Osteoblast (primary cell): ENCODE data around the gene RPL10A. TPM values are rescaled to one million over a fixed set of nuclear protein-coding genes. Genes with fewer than 3 reads are reported as not detected.

ENCODE experiments used
- DNase-seq: peaks from one replicate; pipeline ENCODE4 v3.0.0; 2011; ENCODE audit warnings: low spot score, mixed read lengths; ENCODE audit not compliant: insufficient read length; ENCODE audit errors: missing footprints
- H2AFZ ChIP-seq: 2 replicates; pipeline ENCODE4 v1.6.0; 2011; ENCODE audit warnings: mild to moderate bottlenecking, low read length
- H3K27ac ChIP-seq: 2 replicates; pipeline ENCODE4 v1.5.1; 2011; ENCODE audit warnings: mild to moderate bottlenecking, low read depth, low read length, moderate library complexity
- H3K27me3 ChIP-seq: 2 replicates; pipeline ENCODE4 v1.6.0; 2012; ENCODE audit warnings: mild to moderate bottlenecking, control low read depth, inconsistent platforms, low read length, moderate library complexity; ENCODE audit not compliant: insufficient read depth
- H3K36me3 ChIP-seq: 2 replicates; pipeline ENCODE4 v1.5.1; 2011; ENCODE audit warnings: mild to moderate bottlenecking, low read length, control low read depth, moderate library complexity; ENCODE audit not compliant: insufficient read depth
- H3K4me1 ChIP-seq: 2 replicates; pipeline ENCODE4 v1.5.1; 2011; ENCODE audit warnings: mild to moderate bottlenecking, low read length, control low read depth, moderate library complexity; ENCODE audit not compliant: insufficient read depth
- H3K4me2 ChIP-seq: 2 replicates; pipeline ENCODE4 v1.6.0; 2011; ENCODE audit warnings: mild to moderate bottlenecking, low read length; ENCODE audit not compliant: insufficient read depth
- H3K4me3 ChIP-seq: fragments of 200-600 bp; sonication (generic); 3 replicates; pipeline ENCODE4 v1.5.1; 2012; ENCODE audit warnings: mild to moderate bottlenecking, low read length, inconsistent platforms; ENCODE audit not compliant: insufficient read depth
- H3K79me2 ChIP-seq: 2 replicates; pipeline ENCODE4 v1.6.0; 2012; ENCODE audit warnings: mild to moderate bottlenecking, low read length, control low read depth, inconsistent platforms; ENCODE audit not compliant: insufficient read depth
- H3K9me3 ChIP-seq: 2 replicates; pipeline ENCODE4 v1.5.1; 2011; ENCODE audit warnings: low read depth, low read length, control low read depth
- H4K20me1 ChIP-seq: 2 replicates; pipeline ENCODE4 v1.6.0; 2012; ENCODE audit warnings: mild to moderate bottlenecking, low read length, control low read depth; ENCODE audit not compliant: insufficient read depth
- CTCF ChIP-seq: IDR thresholded peaks from 2 replicates; pipeline ENCODE4 v1.5.1; 2011; ENCODE audit warnings: mild to moderate bottlenecking, low read depth, low read length, moderate library complexity; ENCODE audit errors: extremely low read depth
- total RNA-seq: library from RNA; depleted of rRNA; stranded (reverse); fragments of >200 nt; gene quantifications from 2 replicates; pipeline ENCODE4 v1.2.3, GENCODE V29; 2012

The RPL10A gene
- total RNA-seq, 1 donor: 1,373 TPM

- Histone ChIP-seq H3K79me2 (peaks cover 43% of the 10 kb centered on the region), H3K36me3 (no peaks in the 10 kb centered on the region), H3K4me2 (peak within 1 kb of the TSS; percentile 88), H3K27me3 (no peaks in the 10 kb centered on the region), H2AFZ (peak within 1 kb of the TSS; percentile 59), H3K4me1 (peaks cover 25% of the 10 kb centered on the region), H3K9me3 (no peaks in the 10 kb centered on the region), H3K4me3 (peak within 1 kb of the TSS; percentile 79), H3K27ac (peak within 1 kb of the TSS; percentile 60), H4K20me1 (peaks cover 27% of the 10 kb centered on the region)
- TF ChIP-seq CTCF: no peak
- peak; percentile 99 for DNase-seq
Observed at GRCh38 chr6:35496841-35497570, 28.8 kb downstream of the RPL10A start, which contains the start of gene TEAD3. TSS of gene TEAD3 (minus strand) at chr6:35497079.

- Histone ChIP-seq H3K36me3 (no peaks in the 10 kb centered on the region), H2AFZ (peak overlapping the region; percentile 57), H3K4me1 (peaks cover 25% of the 10 kb centered on the region), H3K9me3 (no peaks in the 10 kb centered on the region), H3K27ac (peak overlapping the region; percentile 60), H3K27me3 (no peaks in the 10 kb centered on the region), H3K79me2 (peaks cover 35% of the 10 kb centered on the region), H4K20me1 (peaks cover 27% of the 10 kb centered on the region), H3K4me3 (peak overlapping the region; percentile 79), H3K4me2 (peak overlapping the region; percentile 83)
- no peak for TF ChIP-seq CTCF
- peak; percentile 95 for DNase-seq
Observed at GRCh38 chr6:35497571-35498421, 29.6 kb downstream of the RPL10A start.

- Histone ChIP-seq H3K79me2 (peaks cover 28% of the 10 kb centered on the region), H3K27me3 (peaks cover 5% of the 10 kb centered on the region), H3K4me1 (peaks cover 25% of the 10 kb centered on the region), H4K20me1 (peaks cover 25% of the 10 kb centered on the region), H3K4me3 (peak overlapping the region; percentile 79), H3K4me2 (peak overlapping the region; percentile 83), H3K27ac (no peak overlapping the region), H2AFZ (no peak overlapping the region), H3K36me3 (no peaks in the 10 kb centered on the region), H3K9me3 (no peaks in the 10 kb centered on the region)
- no peak for TF ChIP-seq CTCF
- peak; percentile 82 for DNase-seq
Observed at GRCh38 chr6:35498422-35499067, 30.3 kb downstream of the RPL10A start.

- Histone ChIP-seq H2AFZ (no peak overlapping the region), H3K27ac (no peak overlapping the region), H3K27me3 (peaks cover 6% of the 10 kb centered on the region), H3K4me3 (no peak overlapping the region), H3K4me1 (peaks cover 19% of the 10 kb centered on the region), H3K36me3 (no peaks in the 10 kb centered on the region), H3K4me2 (no peak overlapping the region), H3K79me2 (peaks cover 19% of the 10 kb centered on the region), H4K20me1 (peaks cover 17% of the 10 kb centered on the region), H3K9me3 (no peaks in the 10 kb centered on the region)
- peak; percentile 63 for DNase-seq
- TF ChIP-seq CTCF: no peak
Observed at GRCh38 chr6:35499372-35499771, 31.2 kb downstream of the RPL10A start.
